ENCODE results near the gene BAX. TPM values are rescaled to one million over a fixed set of nuclear protein-coding genes. Genes with fewer than 3 reads are reported as not detected.

Gene BAX
- total RNA-seq, 1 donor from 2014 or later, result 127 TPM

- DNase-seq, result no peak
- no peaks in the 10 kb centered on the region for H3K9me3 ChIP-seq
- intact Hi-C loops (cut with DNase I), result no loop called here
- no peak for ATAC-seq
- peaks cover 13% of the 10 kb centered on the region for H3K4me1 ChIP-seq
- H3K4me3 ChIP-seq, result peak overlapping the region; percentile 97
- H3K36me3 ChIP-seq, result peaks cover 9% of the 10 kb centered on the region
- H3K27ac ChIP-seq, result peak overlapping the region; percentile 92
- H3K27me3 ChIP-seq, result no peaks in the 10 kb centered on the region
- TF ChIP-seq CTCF (IDR thresholded peaks at IDR 0.05), result no peak
Observed at GRCh38 chr19:48953990-48954594, 583 bp upstream of the BAX start.

- Histone ChIP-seq H3K4me3 (peak overlapping the region; percentile 97), H3K4me1 (peaks cover 13% of the 10 kb centered on the region), H3K27me3 (no peaks in the 10 kb centered on the region), H3K27ac (peak overlapping the region; percentile 92), H3K36me3 (peaks cover 9% of the 10 kb centered on the region), H3K9me3 (no peaks in the 10 kb centered on the region)
- intact Hi-C loops (cut with DNase I), result no loop called here
- DNase-seq, result no peak
- no peak for TF ChIP-seq CTCF (IDR thresholded peaks at IDR 0.05)
- no peak for ATAC-seq
Observed at GRCh38 chr19:48955308-48955958, 758 bp downstream of the BAX start.

GRCh38 chr19:48958006-48958405 is 3.3 kb downstream of the BAX start:
- TF ChIP-seq CTCF (IDR thresholded peaks at IDR 0.05), result no peak
- H3K27me3 ChIP-seq, result no peaks in the 10 kb centered on the region
- intact Hi-C loops (cut with DNase I), result no loop called here
- H3K4me1 ChIP-seq, result peaks cover 16% of the 10 kb centered on the region
- peaks cover 9% of the 10 kb centered on the region for H3K36me3 ChIP-seq
- H3K9me3 ChIP-seq, result no peaks in the 10 kb centered on the region
- no peak overlapping the region for H3K4me3 ChIP-seq
- H3K27ac ChIP-seq, result no peak overlapping the region
- ATAC-seq (no peak), DNase-seq (no peak)

- Histone ChIP-seq H3K27ac (peak overlapping the region; percentile 17), H3K9me3 (no peaks in the 10 kb centered on the region), H3K27me3 (no peaks in the 10 kb centered on the region), H3K4me3 (no peak overlapping the region), H3K4me1 (peaks cover 25% of the 10 kb centered on the region), H3K36me3 (peaks cover 9% of the 10 kb centered on the region)
- TF ChIP-seq CTCF (IDR thresholded peaks at IDR 0.05), result no peak
- DNase-seq (no peak), ATAC-seq (no peak)
- intact Hi-C loops (cut with DNase I), result no loop called here
Observed at GRCh38 chr19:48959341-48960239, 4.9 kb downstream of the BAX start.

- intact Hi-C loops (cut with DNase I), result no loop called here
- H3K27ac ChIP-seq, result no peak overlapping the region
- TF ChIP-seq CTCF (IDR thresholded peaks at IDR 0.05), result no peak
- no peaks in the 10 kb centered on the region for H3K9me3 ChIP-seq
- peaks cover 21% of the 10 kb centered on the region for H3K4me1 ChIP-seq
- no peaks in the 10 kb centered on the region for H3K27me3 ChIP-seq
- DNase-seq, result no peak
- no peak overlapping the region for H3K4me3 ChIP-seq
- ATAC-seq, result no peak
- peaks cover 12% of the 10 kb centered on the region for H3K36me3 ChIP-seq
Observed at GRCh38 chr19:48961051-48961649, 6.5 kb downstream of the BAX start.

All from upper lobe of right lung (tissue), 1 donor.